Breast epithelium (tissue), 4 donors: ENCODE results near the gene CYP26B1. TPM values are rescaled to one million over a fixed set of nuclear protein-coding genes. Genes with fewer than 3 reads are reported as not detected.

Experiments
- DNase-seq, 2 donors: peaks; one replicate each; pipeline ENCODE4 v3.0.0-alpha.2; 2019; ENCODE audit warnings: low spot score in 2 of 2
- H3K27ac ChIP-seq, 2 donors: fragments of 200-600 bp; sonication (generic) in 1 of 2; one replicate each; pipeline ENCODE4 v1.5.1; 2016 to 2019; ENCODE audit warnings: mild to moderate bottlenecking in 1 of 2
- H3K27me3 ChIP-seq, 2 donors: fragments of 200-600 bp; sonication (generic) in 1 of 2; one replicate each; pipeline versions ENCODE4 v1.5.1 to v1.6.0; 2017 to 2019; ENCODE audit warnings: control low read depth in 1 of 2, mild to moderate bottlenecking in 1 of 2
- H3K36me3 ChIP-seq: fragments of 200-600 bp; one replicate; pipeline ENCODE4 v1.5.1; 2019
- H3K4me1 ChIP-seq, 2 donors: fragments of 200-600 bp; sonication (generic); one replicate each; pipeline ENCODE4 v1.5.1; 2016 to 2019; ENCODE audit warnings: control low read depth in 1 of 2
- H3K4me3 ChIP-seq, 3 donors: fragments of 200-600 bp; sonication (generic); 1 replicate in 2 of 3; 2 replicates in 1 of 3; pipeline ENCODE4 v1.5.1; 2016 to 2019; ENCODE audit warnings: mild to moderate bottlenecking in 3 of 3, moderate library complexity in 2 of 3
- H3K9me3 ChIP-seq, 2 donors: fragments of 200-600 bp; sonication (generic) in 1 of 2; one replicate each; pipeline ENCODE4 v1.5.1; 2016 to 2019; ENCODE audit warnings: control low read depth in 1 of 2
- CTCF ChIP-seq, 3 donors: fragments of 450-650 bp; IDR thresholded peaks; one replicate each; pipeline ENCODE4 v1.5.1; 2016 to 2017; ENCODE audit warnings: antibody characterized with exemption in 3 of 3, mild to moderate bottlenecking in 3 of 3, moderate library complexity in 3 of 3
- POLR2A ChIP-seq: fragments of 450-650 bp; IDR thresholded peaks from one replicate; pipeline ENCODE4 v1.6.1; 2016; ENCODE audit warnings: antibody characterized with exemption, mild to moderate bottlenecking, moderate library complexity
- POLR2AphosphoS5 ChIP-seq, 3 donors: sonication (generic); formaldehyde crosslinking; IDR thresholded peaks; one replicate each; pipeline ENCODE4 v1.6.1; 2017; ENCODE audit warnings: antibody characterized with exemption in 3 of 3
- intact Hi-C: fragments of 100-400 bp; cut with DNase I; formaldehyde crosslinking; loops from one replicate; pipeline ENCODE4 v1.15.1; 2023; ENCODE audit warnings: low total_unique reads
- total RNA-seq, 3 donors: library from RNA; depleted of rRNA; stranded (reverse); fragments of >200 nt; gene quantifications; one replicate each; pipeline ENCODE4 v1.1.0, GENCODE V29; 2016

CYP26B1 gene
- total RNA-seq, 3 donors from 2014 or later, result 3.8 to 41.6 (median 3.9) TPM

GRCh38 chr2:72148003-72148836 is 558 bp upstream of the CYP26B1 start:
- TF ChIP-seq POLR2A (no peak), CTCF (IDR thresholded peaks at IDR 0.05) (no peak), POLR2AphosphoS5 (IDR thresholded peaks at IDR 0.05) (no peak)
- intact Hi-C loops, result loop anchor here (10.0 kb wide), 1 partner anchor 223 kb away; no protein-coding TSS in a partner anchor
- peaks cover 29 to 50% of the 10 kb centered on the region in 2 donors for H3K4me1 ChIP-seq
- H3K9me3 ChIP-seq, result no peaks in the 10 kb centered on the region
- peak overlapping the region; percentile 43 to 70 (median 50) for H3K4me3 ChIP-seq
- peak in 1 of 2 donors; percentile 15 for DNase-seq
- peaks cover 16 to 75% of the 10 kb centered on the region in 2 donors for H3K27me3 ChIP-seq
- no peaks in the 10 kb centered on the region for H3K36me3 ChIP-seq
- H3K27ac ChIP-seq, result no peak overlapping the region

- H3K27ac ChIP-seq, result no peak overlapping the region
- TF ChIP-seq POLR2AphosphoS5 (IDR thresholded peaks at IDR 0.05) (no peak), POLR2A (no peak), CTCF (IDR thresholded peaks at IDR 0.05) (no peak)
- no peaks in the 10 kb centered on the region for H3K36me3 ChIP-seq
- H3K4me3 ChIP-seq, result peak overlapping the region; percentile 43 to 70 (median 50)
- H3K4me1 ChIP-seq, result peaks cover 35 to 50% of the 10 kb centered on the region in 2 donors
- intact Hi-C loops, result loop anchor here (10.0 kb wide), 1 partner anchor 222 kb away; no protein-coding TSS in a partner anchor
- no peaks in the 10 kb centered on the region for H3K9me3 ChIP-seq
- H3K27me3 ChIP-seq, result peaks cover 16 to 70% of the 10 kb centered on the region in 2 donors
- peak; percentile 16 to 49 for DNase-seq
Observed at GRCh38 chr2:72146347-72147302, 1.0 kb downstream of the CYP26B1 start.

- Histone ChIP-seq H3K4me3 (peak overlapping the region; percentile 43 to 70 (median 50)), H3K36me3 (no peaks in the 10 kb centered on the region), H3K27ac (no peak overlapping the region), H3K9me3 (no peaks in the 10 kb centered on the region), H3K27me3 (peaks cover 16 to 65% of the 10 kb centered on the region in 2 donors), H3K4me1 (peaks cover 35 to 50% of the 10 kb centered on the region in 2 donors)
- intact Hi-C loops, result loop anchor here (10.0 kb wide), 1 partner anchor 221 kb away; no protein-coding TSS in a partner anchor
- TF ChIP-seq CTCF (IDR thresholded peaks at IDR 0.05) (no peak), POLR2A (no peak), POLR2AphosphoS5 (IDR thresholded peaks at IDR 0.05) (no peak)
- peak in 1 of 2 donors; percentile 13 for DNase-seq
Observed at GRCh38 chr2:72145658-72146329, 1.9 kb downstream of the CYP26B1 start.

GRCh38 chr2:72145289-72145657 is 2.4 kb downstream of the CYP26B1 start:
- Histone ChIP-seq H3K9me3 (no peaks in the 10 kb centered on the region), H3K4me1 (peaks cover 35 to 50% of the 10 kb centered on the region in 2 donors), H3K36me3 (no peaks in the 10 kb centered on the region), H3K4me3 (peak overlapping the region; percentile 43 to 70 (median 50)), H3K27ac (no peak overlapping the region), H3K27me3 (peaks cover 16 to 61% of the 10 kb centered on the region in 2 donors)
- intact Hi-C loops, result loop anchor here (10.0 kb wide), 1 partner anchor 220 kb away; no protein-coding TSS in a partner anchor
- TF ChIP-seq POLR2AphosphoS5 (IDR thresholded peaks at IDR 0.05) (no peak), CTCF (IDR thresholded peaks at IDR 0.05) (no peak), POLR2A (no peak)
- no peak for DNase-seq
